GM08714 (cell line): ENCODE measurements around the gene CDK2.

Experiments used
- H3K4me3 ChIP-seq: fragments of 200-500 bp; sonication (Bioruptor generic); 2 replicates; pipeline ENCODE4 v1.5.1; 2014; ENCODE audit warnings: mild to moderate bottlenecking, low read length, inconsistent platforms
- ZNF274 ChIP-seq: IDR thresholded peaks from 2 replicates; pipeline ENCODE4 v1.6.1; 2012; ENCODE audit warnings: mild to moderate bottlenecking, low read depth, low read length

CDK2 gene

DNA sequence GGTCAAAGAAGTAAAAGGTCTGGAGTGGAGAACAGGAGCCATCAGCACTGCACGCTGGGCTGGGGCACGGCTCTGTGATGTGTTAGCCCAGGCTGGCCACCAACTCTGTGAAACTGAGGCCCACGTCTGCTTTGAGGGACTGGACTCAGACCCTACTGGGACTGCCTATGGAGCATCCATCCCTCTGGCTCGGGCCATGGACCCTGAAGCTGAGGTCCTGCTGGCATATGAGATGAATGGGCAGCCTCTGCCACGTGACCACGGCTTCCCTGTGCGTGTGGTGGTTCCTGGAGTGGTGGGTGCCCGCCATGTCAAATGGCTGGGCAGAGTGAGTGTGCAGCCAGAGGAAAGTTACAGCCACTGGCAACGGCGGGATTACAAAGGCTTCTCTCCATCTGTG is 37.6 kb downstream of the CDK2 start:
- TF ChIP-seq ZNF274 = no peak
- no peak overlapping the region for H3K4me3 ChIP-seq

GRCh38 chr12:56007564-56008559 is 41.2 kb downstream of the CDK2 start:
- H3K4me3 ChIP-seq = peak overlapping the region; percentile 95
- TF ChIP-seq ZNF274 = no peak

DNA sequence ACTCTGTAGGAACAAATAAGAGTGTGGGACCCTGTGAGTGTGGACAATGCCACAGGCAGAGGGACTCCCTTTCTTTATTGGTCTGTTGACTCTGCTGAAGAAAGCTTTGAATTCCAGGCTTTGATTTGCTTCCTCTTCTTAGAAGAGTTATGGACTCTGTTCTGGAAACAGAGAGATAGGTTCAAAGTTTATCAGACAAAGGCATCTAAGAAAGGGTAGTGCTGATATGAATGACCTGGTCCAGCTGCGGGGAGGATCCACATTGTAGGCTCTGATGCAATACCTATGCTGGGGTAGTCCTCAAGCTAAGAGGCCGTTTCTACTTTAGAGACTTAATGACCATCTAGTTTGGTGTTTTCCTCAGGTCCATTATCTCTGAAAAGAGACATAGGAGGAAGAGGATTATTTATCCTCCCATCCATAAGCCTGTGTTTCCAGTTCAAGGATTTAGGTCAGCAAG is 43.5 kb downstream of the CDK2 start:
- no peak for TF ChIP-seq ZNF274
- no peak overlapping the region for H3K4me3 ChIP-seq

DNA sequence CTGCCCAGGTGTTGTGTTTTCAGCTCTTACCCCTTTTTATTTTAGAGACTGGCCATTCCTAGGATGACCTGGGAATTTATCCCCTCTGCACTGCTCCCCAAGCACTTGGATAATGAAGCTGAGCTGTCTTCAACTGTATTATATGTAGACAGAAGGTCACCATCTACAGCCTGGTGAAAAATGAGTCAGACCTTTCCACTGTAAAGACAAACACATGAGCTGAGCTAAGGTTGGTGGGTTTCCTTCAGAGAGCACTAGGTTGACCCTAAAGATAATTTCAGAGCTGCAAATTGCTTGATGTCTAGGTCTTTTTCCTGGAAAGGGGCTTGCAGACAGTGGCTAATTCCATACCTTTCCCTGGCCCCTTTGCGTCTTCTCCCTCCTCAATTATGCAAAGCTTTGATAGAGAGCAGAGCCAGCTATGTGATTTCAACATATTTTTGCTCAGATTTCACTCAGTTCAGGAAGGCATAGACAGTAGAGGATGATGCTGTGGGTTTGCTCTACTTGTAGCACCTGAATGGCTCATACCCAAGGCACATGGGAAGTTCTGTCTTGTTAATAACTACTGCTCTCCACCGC is 45.0 kb downstream of the CDK2 start:
- no peak for TF ChIP-seq ZNF274
- no peak overlapping the region for H3K4me3 ChIP-seq

GRCh38 chr12:56013482-56013881 is 46.9 kb downstream of the CDK2 start:
- H3K4me3 ChIP-seq = no peak overlapping the region
- TF ChIP-seq ZNF274 = no peak

- TF ChIP-seq ZNF274 = no peak
- no peak overlapping the region for H3K4me3 ChIP-seq
These were observed 47.6 kb downstream of the CDK2 start for GRCh38 chr12:56014205-56014604.

DNA sequence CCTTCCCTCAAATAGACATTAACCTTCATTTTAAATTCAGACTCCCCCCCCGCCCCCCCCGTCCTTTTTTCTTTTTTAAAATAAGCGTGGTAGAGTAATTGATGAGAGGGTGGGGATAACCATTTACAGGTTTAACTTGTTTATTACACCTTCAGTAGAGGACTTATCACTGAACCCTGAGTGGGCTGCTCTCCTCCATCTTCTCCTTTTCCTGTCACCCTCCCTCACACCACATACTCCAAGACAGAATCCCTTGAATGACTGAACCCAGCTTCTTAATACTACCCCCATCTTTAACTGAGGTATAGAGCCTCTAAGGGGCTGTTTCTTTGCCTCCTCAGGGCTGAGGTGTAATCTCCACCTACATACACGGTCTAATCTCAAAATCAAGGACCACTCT is 50.6 kb downstream of the CDK2 start:
- no peak for TF ChIP-seq ZNF274
- no peak overlapping the region for H3K4me3 ChIP-seq

DNA sequence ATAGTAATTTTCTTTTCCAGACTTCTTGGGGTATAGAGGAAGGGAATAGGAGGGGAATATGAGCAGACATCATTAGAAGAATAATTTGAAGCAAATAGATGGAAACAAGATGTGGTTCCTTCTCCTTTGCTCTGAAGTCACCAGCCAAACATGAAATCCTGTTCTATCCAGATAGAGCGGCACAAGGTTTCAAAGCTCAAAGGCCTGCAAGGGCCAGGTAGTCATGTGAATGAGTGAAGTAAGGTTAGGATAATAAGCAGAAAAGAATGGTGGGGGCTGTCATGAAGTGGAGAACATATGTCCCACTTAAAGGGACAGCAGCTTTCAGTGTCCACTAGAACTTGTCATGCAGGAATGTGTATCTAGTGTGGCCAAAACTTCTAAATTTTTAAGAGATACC is 51.7 kb downstream of the CDK2 start:
- H3K4me3 ChIP-seq = no peak overlapping the region
- no peak for TF ChIP-seq ZNF274

DNA sequence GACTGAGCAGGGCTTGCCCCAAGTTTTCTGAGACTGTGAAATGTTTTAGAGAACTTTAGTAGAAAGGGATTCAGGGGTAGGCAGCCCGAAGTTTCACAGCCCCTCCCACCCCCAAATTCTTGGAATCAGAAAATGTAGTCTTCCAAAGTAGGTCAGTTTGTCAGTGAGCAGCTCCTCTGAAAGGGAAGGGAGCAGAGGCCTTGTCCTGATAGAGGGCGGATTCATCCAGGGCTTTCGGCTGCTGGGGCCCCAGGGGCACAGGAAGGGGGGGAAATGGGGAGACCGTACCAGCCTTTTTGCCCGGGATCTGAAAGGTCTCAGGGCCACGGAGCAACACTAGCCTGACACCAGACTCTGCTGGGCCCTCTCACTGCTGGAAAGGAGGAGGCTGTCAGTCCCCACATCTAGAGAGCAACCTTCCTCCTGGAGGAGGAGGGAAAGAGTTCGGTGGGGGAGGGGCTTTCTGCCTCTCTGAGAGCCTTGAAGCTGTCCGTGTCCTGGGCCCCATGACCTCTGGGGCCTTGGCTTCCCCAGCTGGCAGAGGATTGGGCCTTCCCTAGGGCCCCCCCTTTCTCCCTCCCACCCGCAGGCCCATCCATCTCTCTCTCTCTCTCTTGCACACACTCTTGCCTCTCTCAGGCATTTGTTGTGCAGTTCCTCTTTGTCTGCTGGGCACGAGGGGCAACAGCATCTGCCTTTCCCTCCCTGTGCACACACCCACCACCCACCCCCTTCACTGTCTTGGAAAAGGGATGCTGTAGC is 54.0 kb downstream of the CDK2 start, which contains the start of gene IKZF4:
TSS of gene IKZF4 (plus strand) at position 621 of the 762 bp plus-strand sequence. CDS start 451 bp downstream, outside the sequence.
- TF ChIP-seq ZNF274 = no peak
- no peak within 1 kb of the TSS; the same call in 1 of the 2 replicates for H3K4me3 ChIP-seq

GRCh38 chr12:56021889-56022497 is 55.4 kb downstream of the CDK2 start:
- no peak overlapping the region; the same call in 1 of the 2 replicates for H3K4me3 ChIP-seq
- TF ChIP-seq ZNF274 = no peak
